HFF-Myc (cell line): ENCODE results near the gene RASGRP4.
"Not testable (repeated sequence)": the region's sequence is repeated elsewhere in the genome, so short reads cannot be mapped to it uniquely, and the experiment has no call there.

Experiments
- DNase-seq: peaks from one replicate; pipeline ENCODE4 v3.0.0-alpha.2; 2011; ENCODE audit warnings: low read depth; ENCODE audit errors: extremely low read depth
- H3K4me3 ChIP-seq: replicated peaks from 2 replicates; pipeline ENCODE4 v1.5.1; 2011; ENCODE audit warnings: low read depth, mild to moderate bottlenecking, control low read depth, low read length
- TF ChIP-seq, protein P1 (sequence below): IDR thresholded peaks from 2 replicates; pipeline ENCODE4 v1.5.1; 2012; ENCODE audit warnings: mild to moderate bottlenecking, low read depth, low read length, control low read depth; ENCODE audit errors: missing control alignments

Gene RASGRP4

GRCh38 chr19:38417544-38418506 lies 8.2 kb downstream of the RASGRP4 start:
- TF ChIP-seq, protein P1, sequence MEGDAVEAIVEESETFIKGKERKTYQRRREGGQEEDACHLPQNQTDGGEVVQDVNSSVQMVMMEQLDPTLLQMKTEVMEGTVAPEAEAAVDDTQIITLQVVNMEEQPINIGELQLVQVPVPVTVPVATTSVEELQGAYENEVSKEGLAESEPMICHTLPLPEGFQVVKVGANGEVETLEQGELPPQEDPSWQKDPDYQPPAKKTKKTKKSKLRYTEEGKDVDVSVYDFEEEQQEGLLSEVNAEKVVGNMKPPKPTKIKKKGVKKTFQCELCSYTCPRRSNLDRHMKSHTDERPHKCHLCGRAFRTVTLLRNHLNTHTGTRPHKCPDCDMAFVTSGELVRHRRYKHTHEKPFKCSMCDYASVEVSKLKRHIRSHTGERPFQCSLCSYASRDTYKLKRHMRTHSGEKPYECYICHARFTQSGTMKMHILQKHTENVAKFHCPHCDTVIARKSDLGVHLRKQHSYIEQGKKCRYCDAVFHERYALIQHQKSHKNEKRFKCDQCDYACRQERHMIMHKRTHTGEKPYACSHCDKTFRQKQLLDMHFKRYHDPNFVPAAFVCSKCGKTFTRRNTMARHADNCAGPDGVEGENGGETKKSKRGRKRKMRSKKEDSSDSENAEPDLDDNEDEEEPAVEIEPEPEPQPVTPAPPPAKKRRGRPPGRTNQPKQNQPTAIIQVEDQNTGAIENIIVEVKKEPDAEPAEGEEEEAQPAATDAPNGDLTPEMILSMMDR, result no peak
- peak overlapping the region; percentile 4; the same call in 1 of the 2 replicates for H3K4me3 ChIP-seq
- DNase-seq, result no peak

- no peak for DNase-seq
- TF ChIP-seq, protein P1, result no peak
- H3K4me3 ChIP-seq, result no peak overlapping the region
Observed at GRCh38 chr19:38417146-38417543, 8.9 kb downstream of the RASGRP4 start.

- TF ChIP-seq, protein P1, result no peak
- no peak for DNase-seq
Observed at GRCh38 chr19:38413416-38413815, 12.6 kb downstream of the RASGRP4 start.

GRCh38 chr19:38412961-38413360 lies 13.1 kb downstream of the RASGRP4 start:
- TF ChIP-seq, protein P1, result no peak
- H3K4me3 ChIP-seq, result no peak overlapping the region
- no peak for DNase-seq

More at GRCh38 chr19:38413416-38413815, 12.6 kb downstream of the RASGRP4 start:
- H3K4me3 ChIP-seq, result no peak overlapping the region

GRCh38 chr19:38412491-38412890 lies 13.5 kb downstream of the RASGRP4 start:
- no peak for DNase-seq
- TF ChIP-seq, protein P1, result no peak
- H3K4me3 ChIP-seq, result no peak overlapping the region

- not testable (repeated sequence) for DNase-seq, H3K4me3 ChIP-seq
Observed at GRCh38 chr19:38411898-38412297, 14.1 kb downstream of the RASGRP4 start.

- TF ChIP-seq, protein P1, result no peak
- no peak overlapping the region for H3K4me3 ChIP-seq
- DNase-seq, result no peak
Observed at GRCh38 chr19:38411041-38411712, 14.8 kb downstream of the RASGRP4 start.

GRCh38 chr19:38410407-38410806 lies 15.6 kb downstream of the RASGRP4 start:
- DNase-seq, H3K4me3 ChIP-seq: not testable (repeated sequence)
